NCI-H82 (cell line): Measurements from ENCODE around the gene CLEC1B.
A peak's percentile ranks its signal among the peaks of the same experiment; 100 is the strongest.
"Not testable (repeated sequence)": the region's sequence is repeated elsewhere in the genome, so short reads cannot be mapped to it uniquely, and the experiment has no call there.

Source experiments
- DNase-seq: peaks from one replicate; lab custom pipeline; 2025; lab: John Stamatoyannopoulos, UW

The CLEC1B gene

DNA sequence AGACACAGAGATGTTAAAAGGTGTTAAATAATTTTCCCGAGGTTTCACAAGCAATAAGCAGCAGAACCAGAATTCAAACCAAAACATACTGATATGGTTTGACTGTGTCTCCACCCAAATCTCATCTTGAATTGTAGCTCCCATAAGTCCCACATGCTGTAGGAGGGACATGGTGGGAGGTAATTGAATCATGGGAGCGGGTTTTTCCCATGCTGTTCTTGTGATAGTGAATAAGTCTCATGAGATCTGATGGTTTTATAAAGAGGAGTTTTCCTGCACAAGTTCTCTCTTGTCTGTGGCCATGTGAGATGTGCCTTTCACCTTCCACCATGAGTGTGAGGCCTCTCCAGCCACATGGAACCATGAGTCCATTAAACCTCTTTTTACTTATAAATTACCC is 24.2 kb downstream of the CLEC1B start:
- DNase-seq, result not testable (repeated sequence)

GRCh38 chr12:9973949-9974348 is 25.0 kb downstream of the CLEC1B start:
- no peak for DNase-seq

GRCh38 chr12:9971181-9971580 is 27.7 kb downstream of the CLEC1B start, which contains the start of gene CLEC12A:
CLEC12A (plus strand) TSS chr12:9971409; CDS start chr12:9971597, 188 bp downstream.
- DNase-seq, result no peak

GRCh38 chr12:9969673-9970072 is 29.2 kb downstream of the CLEC1B start:
- DNase-seq, result no peak

- no peak for DNase-seq
Measured at GRCh38 chr12:9961901-9962300, 37.0 kb downstream of the CLEC1B start.

- DNase-seq, result no peak
Measured at GRCh38 chr12:9961106-9961505, 37.8 kb downstream of the CLEC1B start.

GRCh38 chr12:9960590-9960989 is 38.3 kb downstream of the CLEC1B start:
- DNase-seq, result no peak

DNA sequence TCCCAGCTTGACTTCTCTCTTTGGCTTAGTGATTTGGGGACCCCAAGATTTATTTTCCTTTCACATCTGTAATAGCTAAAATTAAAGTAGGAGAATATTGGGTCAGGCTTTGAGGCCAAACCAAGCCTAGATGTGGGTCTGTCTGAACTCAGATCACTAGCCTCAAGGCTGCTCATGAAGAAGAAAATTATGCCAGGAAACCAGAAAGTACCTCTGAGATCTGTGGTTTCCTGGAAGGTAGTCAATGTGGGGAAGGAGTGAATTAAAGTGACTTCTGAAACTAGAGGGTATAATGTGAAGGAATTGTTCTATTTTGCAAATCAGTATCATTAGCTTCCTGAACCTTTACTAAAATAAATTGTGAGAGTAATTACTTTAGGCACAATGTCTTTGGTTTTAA is 41.1 kb downstream of the CLEC1B start:
- no peak for DNase-seq

GRCh38 chr12:9952954-9953729 is 45.8 kb downstream of the CLEC1B start:
- DNase-seq, result not testable (repeated sequence)

- no peak for DNase-seq
Measured at GRCh38 chr12:9951026-9951675, 47.8 kb downstream of the CLEC1B start.

GRCh38 chr12:9948606-9949296 is 50.2 kb downstream of the CLEC1B start:
- DNase-seq, result no peak

DNA sequence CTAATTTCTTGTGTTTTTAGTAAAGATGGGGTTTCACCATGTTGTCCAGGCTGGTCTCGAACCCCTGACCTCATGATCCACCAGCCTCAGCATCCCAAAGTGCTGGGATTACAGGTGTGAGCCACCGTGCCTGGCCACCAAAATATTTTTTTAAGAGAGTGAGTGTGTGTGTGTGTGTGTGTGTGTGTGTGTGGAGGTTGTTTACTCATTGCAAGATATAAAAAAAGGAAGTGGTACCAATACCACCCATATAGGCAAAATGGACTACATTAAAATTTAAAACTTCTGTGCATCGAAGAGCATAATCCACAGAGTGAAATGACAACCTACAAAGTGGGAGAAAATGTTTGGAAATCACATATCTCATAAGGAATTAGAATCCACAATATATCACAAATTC is 51.2 kb downstream of the CLEC1B start:
- no peak for DNase-seq

DNA sequence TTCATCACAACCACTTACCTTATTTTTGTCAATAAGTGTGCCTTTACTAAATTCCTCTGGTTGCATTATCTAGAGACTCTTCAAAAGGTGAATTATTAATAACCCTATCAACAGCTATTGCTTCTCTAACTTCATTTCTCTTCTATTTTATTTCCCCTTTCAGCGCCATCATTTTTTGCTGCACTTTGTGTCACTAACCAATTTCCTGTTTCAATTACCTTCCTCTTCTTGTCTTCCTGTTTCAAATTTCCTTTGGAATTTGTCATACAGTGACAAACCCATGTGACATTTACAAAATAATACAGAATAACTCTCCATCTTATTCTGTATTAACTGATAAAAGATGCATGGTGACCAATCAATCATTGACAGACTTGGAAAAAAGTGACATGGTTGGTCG is 54.5 kb downstream of the CLEC1B start:
- no peak for DNase-seq

GRCh38 chr12:9943240-9943639 is 55.7 kb downstream of the CLEC1B start:
- peak; percentile 49 for DNase-seq
